Measurements from ENCODE around the gene FRMD6.

The FRMD6 gene

GRCh38 chr14:51666070-51666469 is 14.4 kb downstream of the FRMD6 start:
- DNase-seq (ENCODE audit: low read depth, low spot score): no peak

DNA sequence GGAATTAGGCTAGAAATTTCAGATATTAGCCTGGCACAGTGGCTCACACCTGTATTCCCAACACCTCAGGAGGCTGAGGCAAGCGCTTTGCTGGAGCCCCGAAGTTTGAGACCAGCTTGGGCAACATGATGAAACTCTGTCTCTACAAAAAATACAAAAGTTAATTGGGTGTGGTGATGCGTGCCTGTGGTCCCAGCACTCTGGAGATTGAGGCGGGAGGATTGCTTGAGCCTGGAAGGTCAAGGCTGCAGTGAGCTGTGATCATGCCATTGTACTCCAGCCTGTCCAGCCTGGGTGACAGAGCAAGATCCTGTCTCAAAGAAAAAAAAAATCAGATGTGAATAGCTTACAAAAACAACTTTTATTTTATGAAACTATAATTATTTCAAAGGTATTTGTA is 15.1 kb downstream of the FRMD6 start:
- no peak for DNase-seq (ENCODE audit: low read depth, low spot score)

GRCh38 chr14:51668870-51669269 is 17.2 kb downstream of the FRMD6 start:
- DNase-seq (ENCODE audit: low read depth, low spot score): no peak

DNA sequence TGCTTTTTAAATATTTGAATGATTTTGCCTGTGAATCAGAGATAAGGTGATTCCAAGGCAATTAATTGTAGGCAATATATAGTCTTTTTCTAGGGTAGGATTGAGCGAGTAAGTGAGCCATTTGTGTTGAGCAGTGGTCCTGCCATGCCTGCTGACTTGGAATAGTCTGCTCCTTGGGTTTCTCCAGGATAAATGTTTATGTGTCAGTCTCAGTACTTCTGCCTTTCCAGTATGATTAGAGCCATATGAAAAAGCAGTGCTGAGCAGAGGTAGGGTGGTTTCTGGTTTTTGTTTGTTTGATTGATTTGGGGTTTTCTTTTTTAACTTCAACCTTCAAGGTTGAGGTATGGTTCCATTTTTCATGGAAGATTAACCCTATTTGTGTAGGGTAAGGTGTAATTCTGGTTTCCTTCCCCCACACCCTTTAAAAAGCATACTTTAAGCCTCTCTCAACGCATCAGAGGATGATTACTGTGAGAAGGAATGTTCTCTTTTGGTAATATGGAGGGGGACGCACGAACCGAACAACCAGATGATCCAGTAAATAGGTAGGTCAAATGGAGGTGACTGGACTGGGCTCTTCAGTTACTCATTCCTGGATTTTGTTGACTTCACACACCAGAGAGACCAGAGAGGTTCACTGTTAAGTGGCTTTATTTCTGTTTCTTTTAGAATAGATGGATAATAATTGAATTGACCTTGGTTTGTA is 22.7 kb downstream of the FRMD6 start:
- DNase-seq (ENCODE audit: low read depth, low spot score): no peak

DNA sequence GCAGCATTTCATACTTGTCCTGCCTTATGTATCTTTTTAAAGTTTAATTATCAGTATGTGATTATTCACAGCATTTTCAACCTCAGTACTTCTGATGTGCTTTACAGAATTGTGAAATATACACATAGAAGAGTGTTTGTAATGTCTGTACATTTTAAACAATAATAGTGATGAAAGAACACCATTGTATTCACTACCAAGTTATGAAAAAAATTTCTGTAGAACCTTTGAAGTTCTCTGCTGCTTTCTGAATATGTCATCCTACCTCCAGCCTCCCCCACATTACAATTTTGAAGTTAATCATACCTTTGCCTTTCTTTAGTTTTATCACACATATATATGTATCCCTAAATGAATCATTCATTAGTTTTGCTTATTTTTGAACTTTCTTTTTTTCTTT is 24.8 kb downstream of the FRMD6 start:
- DNase-seq (ENCODE audit: low read depth, low spot score): no peak

DNA sequence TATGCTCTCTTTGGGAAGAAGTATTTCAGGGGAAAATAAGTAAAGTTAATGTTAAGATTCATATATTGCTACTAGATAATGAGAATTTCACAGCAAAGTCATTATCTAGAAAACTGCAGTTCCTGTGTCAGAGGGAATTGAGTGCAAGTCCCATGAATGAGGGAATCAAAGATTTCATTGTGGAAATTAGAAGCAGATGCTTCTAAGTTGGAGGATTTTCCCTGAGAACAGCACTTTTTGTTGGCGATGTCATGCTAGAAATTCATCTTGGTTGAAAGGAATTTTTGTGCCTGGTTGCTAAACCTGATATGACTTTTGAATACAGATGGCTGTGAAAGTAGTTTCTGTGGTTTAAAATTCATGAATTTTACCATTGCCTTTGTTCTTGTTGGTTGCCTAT is 25.6 kb downstream of the FRMD6 start:
- no peak for DNase-seq (ENCODE audit: low read depth, low spot score)

GRCh38 chr14:51677738-51678137 is 26.0 kb downstream of the FRMD6 start:
- no peak for DNase-seq (ENCODE audit: low read depth, low spot score)

- DNase-seq (ENCODE audit: low read depth, low spot score): no peak
Observed at GRCh38 chr14:51680031-51680430, 28.3 kb downstream of the FRMD6 start.

- no peak for DNase-seq (ENCODE audit: low read depth, low spot score)
Observed at GRCh38 chr14:51681411-51681810, 29.7 kb downstream of the FRMD6 start.

- no peak for DNase-seq (ENCODE audit: low read depth, low spot score)
Observed at GRCh38 chr14:51682411-51682810, 30.7 kb downstream of the FRMD6 start.

GRCh38 chr14:51684760-51685159 is 33.0 kb downstream of the FRMD6 start:
- no peak for DNase-seq (ENCODE audit: low read depth, low spot score)

GRCh38 chr14:51691176-51691575 is 39.5 kb downstream of the FRMD6 start:
- no peak for DNase-seq (ENCODE audit: low read depth, low spot score)

DNA sequence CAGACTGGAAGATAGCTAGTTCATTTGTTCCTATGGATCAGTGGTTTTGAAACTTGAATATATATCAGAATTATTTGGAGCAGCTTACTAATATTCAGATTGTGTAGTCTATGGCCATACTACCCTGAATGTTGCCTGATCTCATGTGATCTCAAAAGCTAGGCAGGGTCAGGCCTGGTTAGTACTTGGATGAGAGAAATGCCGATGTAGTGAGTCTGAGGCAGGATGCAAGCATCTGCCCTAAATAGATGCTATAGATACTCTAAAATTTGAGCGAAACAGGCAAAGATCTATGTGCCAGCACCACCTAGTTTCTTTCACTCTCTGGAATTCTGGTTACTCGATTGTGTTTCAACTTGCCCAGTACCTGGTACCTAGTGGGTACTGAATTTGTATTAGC is 40.9 kb downstream of the FRMD6 start:
- DNase-seq (ENCODE audit: low read depth, low spot score): no peak

DNA sequence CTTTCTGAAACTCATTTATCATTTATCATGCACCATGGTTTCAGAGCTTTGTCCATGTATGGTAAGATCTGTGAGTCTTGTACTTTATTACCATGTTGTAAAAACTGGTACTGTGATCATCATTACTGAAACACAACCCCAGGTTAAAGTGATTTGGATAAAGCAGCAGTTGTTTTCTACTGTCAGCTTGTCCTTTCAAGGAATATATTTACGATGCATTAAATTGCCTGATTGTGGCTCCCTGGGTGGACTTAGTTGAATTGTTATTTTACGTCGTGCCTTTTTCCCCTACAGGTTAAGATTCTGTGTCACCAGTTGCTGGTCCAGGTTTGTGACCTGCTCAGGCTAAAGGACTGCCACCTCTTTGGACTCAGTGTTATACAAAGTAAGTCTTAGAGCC is 46.1 kb downstream of the FRMD6 start:
- no peak for DNase-seq (ENCODE audit: low read depth, low spot score)

GRCh38 chr14:51701951-51702350 is 50.2 kb downstream of the FRMD6 start:
- no peak for DNase-seq (ENCODE audit: low read depth, low spot score)

GRCh38 chr14:51703787-51704186 is 52.1 kb downstream of the FRMD6 start:
- no peak for DNase-seq (ENCODE audit: low read depth, low spot score)

- peak; percentile 23 for DNase-seq (ENCODE audit: low read depth, low spot score)
Observed at GRCh38 chr14:51704545-51704944, 52.8 kb downstream of the FRMD6 start.

DNA sequence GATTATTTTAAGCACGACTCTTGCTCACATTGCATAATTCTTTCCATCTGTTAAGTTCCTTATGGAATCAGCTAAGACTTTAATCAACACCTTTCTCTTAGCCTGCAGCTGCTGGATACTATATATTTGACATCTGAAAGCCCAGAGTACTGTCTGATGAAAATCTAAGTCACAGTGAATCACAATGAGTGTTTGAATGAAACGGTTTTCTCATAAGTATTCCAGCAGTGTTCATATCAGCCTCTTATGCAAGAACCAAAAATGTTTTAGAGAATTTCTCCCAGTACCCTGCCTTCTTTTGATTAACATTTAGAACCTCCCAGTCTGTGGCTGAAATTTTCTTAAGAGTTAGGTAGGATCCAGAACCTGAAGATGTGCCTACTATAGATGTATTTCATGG is 55.6 kb downstream of the FRMD6 start:
- no peak for DNase-seq (ENCODE audit: low read depth, low spot score)

DNA sequence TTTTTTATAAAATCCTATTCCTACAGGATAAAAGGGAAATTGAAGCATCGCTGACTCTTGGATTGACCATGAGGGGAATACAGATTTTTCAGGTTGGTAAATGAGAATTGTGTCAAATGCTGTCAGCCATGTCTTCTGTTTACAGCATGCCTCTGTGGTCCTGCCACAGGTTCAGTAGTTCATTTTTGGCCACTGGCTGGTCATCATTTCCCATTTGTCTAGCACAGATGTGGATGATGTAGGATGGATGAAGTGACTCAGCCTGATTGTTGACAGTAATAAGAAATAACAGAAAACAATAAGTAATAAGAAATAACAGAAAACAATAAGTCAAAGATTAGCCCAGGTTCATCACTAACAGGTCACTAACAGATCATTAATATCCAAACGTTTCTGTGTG is 59.8 kb downstream of the FRMD6 start:
- DNase-seq (ENCODE audit: low read depth, low spot score): no peak

GRCh38 chr14:51715250-51715649 is 63.5 kb downstream of the FRMD6 start:
- no peak for DNase-seq (ENCODE audit: low read depth, low spot score)

DNA sequence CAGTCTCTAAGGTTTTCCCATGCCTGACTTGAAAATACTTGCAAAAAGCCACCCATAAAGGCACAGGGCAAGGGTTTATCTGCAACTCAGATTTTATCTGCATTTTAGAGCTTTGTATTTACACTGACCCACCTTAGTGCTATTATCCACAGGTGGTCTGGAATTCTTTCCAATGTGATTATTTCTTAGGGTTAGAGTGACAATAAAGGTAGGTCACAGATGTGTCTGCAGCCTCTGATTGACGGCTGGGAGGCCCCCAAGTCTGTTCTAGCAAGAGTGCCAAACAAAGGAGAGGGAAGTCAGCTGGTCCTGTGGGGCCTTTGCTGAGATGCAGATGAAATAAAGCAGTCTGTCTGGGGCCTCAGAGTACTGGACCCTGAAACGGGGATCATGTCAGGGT is 64.0 kb downstream of the FRMD6 start:
- no peak for DNase-seq (ENCODE audit: low read depth, low spot score)

- no peak for DNase-seq (ENCODE audit: low read depth, low spot score)
Observed at GRCh38 chr14:51716610-51717009, 64.9 kb downstream of the FRMD6 start.

DNA sequence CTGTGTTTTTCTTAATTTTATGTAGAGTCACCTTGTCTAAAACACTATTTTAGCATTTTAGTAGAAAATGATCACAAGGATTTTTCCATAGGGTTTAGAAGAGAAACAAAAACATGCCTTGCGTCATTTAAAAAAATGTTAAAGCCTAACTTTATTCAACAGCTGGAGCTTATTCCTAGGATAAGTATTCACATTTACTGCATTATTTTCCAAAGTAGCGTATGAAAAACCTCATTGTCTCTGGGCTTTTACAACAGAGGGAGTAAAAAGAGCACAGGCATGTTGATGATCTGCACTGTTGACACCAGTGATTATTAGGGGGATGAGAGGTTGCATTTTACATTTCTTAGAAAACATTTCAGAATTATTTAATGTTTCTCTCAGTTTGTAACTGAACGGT is 66.1 kb downstream of the FRMD6 start:
- DNase-seq (ENCODE audit: low read depth, low spot score): no peak

DNA sequence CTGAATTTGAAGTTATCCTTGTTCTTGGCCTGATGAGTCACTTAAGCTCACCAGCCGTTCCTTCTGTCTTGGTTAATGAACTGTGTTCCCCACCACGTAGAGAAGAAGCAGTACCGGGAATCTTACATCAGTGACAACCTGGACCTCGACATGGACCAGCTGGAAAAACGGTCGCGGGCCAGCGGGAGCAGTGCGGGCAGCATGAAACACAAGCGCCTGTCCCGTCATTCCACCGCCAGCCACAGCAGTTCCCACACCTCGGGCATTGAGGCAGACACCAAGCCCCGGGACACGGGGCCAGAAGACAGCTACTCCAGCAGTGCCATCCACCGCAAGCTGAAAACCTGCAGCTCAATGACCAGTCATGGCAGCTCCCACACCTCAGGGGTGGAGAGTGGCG is 68.2 kb downstream of the FRMD6 start:
- no peak for DNase-seq (ENCODE audit: low read depth, low spot score)

All from iPS DF 19.7 (cell line).